GM13976 (cell line): ENCODE results near the gene PCDHGA2.
"Not testable (repeated sequence)": the region's sequence is repeated elsewhere in the genome, so short reads cannot be mapped to it uniquely, and the experiment has no call there.

Experiments
- DNase-seq: peaks from one replicate; pipeline ENCODE4 v3.0.0; 2012; ENCODE audit warnings: low spot score
- CTCF ChIP-seq: IDR thresholded peaks from 2 replicates; pipeline ENCODE4 v1.5.1; 2012; ENCODE audit warnings: borderline replicate concordance, mild to moderate bottlenecking; ENCODE audit not compliant: insufficient read depth; ENCODE audit errors: extremely low read depth, missing control alignments, control extremely low read depth
- in situ Hi-C: fragments of 300-500 bp; cut with MboI; formaldehyde crosslinking; loops from one replicate; pipeline ENCODE4 v1.12.0; 2022; ENCODE audit warnings: low sequenced_read_pairs, mixed read lengths, inconsistent platforms; ENCODE audit not compliant: unreplicated experiment

Gene PCDHGA2

DNA sequence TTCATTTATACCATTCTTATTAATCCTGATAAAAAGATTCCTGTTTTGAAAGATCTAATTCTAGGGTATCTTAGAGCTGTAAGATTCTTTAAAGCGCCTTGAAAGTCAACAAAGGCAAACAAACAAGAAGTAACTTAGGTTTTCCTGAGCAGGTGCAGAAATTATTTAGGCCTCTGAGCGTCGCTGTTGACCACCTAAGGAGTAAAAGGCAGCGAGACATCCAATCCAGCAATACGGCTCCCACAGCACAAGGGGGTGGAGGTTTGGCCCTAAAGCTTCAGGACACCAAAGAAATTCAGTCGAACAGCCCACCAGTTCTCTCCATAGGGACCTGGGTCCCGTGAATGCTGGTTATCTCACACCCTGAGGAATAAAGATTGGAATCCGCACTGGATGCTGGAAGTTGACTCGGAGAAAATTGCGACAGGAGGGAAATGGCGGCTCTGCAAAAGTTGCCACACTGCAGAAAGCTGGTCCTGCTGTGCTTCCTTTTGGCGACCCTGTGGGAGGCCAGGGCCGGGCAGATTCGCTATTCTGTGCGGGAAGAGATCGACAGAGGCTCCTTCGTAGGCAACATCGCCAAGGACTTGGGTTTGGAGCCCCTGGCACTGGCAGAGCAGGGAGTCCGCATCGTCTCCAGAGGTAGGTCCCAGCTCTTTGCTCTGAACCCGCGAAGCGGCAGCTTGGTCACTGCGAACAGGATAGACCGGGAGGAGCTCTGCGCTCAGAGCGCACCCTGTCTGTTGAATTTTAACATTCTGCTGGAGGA lies at the start of gene PCDHGA2:
Gene PCDHGA2 (plus strand): TSS at position 223 of the 769 bp plus-strand sequence.
- in situ Hi-C loops: no loop called here
- TF ChIP-seq CTCF: peak; percentile 27
- DNase-seq: peak; percentile 43

- no peak for DNase-seq
- TF ChIP-seq CTCF: no peak
Measured at GRCh38 chr5:141298376-141298775, 40.2 kb upstream of the PCDHGA2 start.

GRCh38 chr5:141303756-141304155 lies 34.8 kb upstream of the PCDHGA2 start, which contains the start of gene SLC25A2:
Gene SLC25A2 (minus strand): TSS chr5:141304049. CDS start chr5:141303865, 184 bp downstream.
- DNase-seq: no peak
- TF ChIP-seq CTCF: no peak
- in situ Hi-C loops: no loop called here

More at GRCh38 chr5:141298376-141298775, 40.2 kb upstream of the PCDHGA2 start:
- in situ Hi-C loops: no loop called here

DNA sequence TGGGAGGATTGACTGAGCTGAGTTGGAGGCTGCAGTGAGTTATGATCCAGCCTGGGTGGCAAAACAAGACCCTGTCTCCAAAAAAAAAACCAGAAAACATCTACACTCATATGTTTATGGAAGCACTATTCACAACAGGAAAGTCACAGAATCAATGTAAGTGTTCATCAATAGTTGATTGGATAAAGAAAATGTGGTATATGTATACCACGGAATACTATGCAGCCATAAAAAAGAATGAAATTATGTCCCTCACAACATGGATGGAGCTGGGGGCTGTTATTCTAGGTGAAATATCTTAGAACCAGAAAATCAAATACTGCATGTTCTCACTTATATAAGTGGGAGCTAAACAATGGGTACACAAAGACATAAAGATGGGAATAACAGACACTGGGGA lies 31.9 kb upstream of the PCDHGA2 start:
- in situ Hi-C loops: no loop called here
- no peak for TF ChIP-seq CTCF
- no peak for DNase-seq

- TF ChIP-seq CTCF: no peak
- in situ Hi-C loops: no loop called here
- no peak for DNase-seq
Measured at GRCh38 chr5:141313711-141314110, 24.8 kb upstream of the PCDHGA2 start.

DNA sequence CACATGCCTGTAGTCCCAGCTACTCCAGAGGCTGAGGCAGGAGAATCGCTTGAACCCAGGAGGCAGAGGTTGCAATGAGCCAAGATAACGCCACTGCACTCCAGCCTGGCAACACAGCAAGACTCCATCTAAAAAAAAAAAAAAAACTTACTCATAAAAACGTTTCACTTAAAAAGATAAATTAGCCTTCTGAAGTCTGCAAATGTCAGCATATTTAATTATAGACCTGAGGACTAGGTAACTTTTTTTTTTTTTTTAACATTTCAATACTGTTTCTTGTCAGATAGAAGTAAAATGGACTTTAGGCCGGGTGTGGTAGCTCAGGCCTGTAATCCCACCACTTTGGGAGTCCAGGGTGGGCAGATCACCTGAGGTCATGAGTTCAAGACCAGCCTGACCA lies 21.6 kb upstream of the PCDHGA2 start:
- DNase-seq, in situ Hi-C loops: not testable (repeated sequence)

GRCh38 chr5:141319202-141319601 lies 19.4 kb upstream of the PCDHGA2 start:
- in situ Hi-C loops: no loop called here
- TF ChIP-seq CTCF: no peak
- DNase-seq: no peak
